GM20000 (cell line): ENCODE results near the gene C10orf53.

Experiments used
- DNase-seq: peaks from one replicate; pipeline ENCODE4 v3.0.0; 2012; ENCODE audit warnings: low spot score
- CTCF ChIP-seq: IDR thresholded peaks from 2 replicates; pipeline ENCODE4 v1.5.1; 2012; ENCODE audit warnings: mild to moderate bottlenecking, control low read depth; ENCODE audit errors: extremely low read depth, missing control alignments

C10orf53 gene

GRCh38 chr10:49733866-49734265 lies 54.4 kb downstream of the C10orf53 start:
- no peak for DNase-seq
- TF ChIP-seq CTCF, result no peak

- no peak for DNase-seq
- TF ChIP-seq CTCF, result no peak
These were observed 55.2 kb downstream of the C10orf53 start for GRCh38 chr10:49734676-49735075.

- no peak for TF ChIP-seq CTCF
- DNase-seq, result no peak
These were observed 55.7 kb downstream of the C10orf53 start for GRCh38 chr10:49735161-49735560.

- no peak for TF ChIP-seq CTCF
- DNase-seq, result no peak
These were observed 56.6 kb downstream of the C10orf53 start for GRCh38 chr10:49735848-49736563.

- TF ChIP-seq CTCF, result no peak
- no peak for DNase-seq
These were observed 57.2 kb downstream of the C10orf53 start for GRCh38 chr10:49736564-49737113.

- TF ChIP-seq CTCF, result no peak
These were observed 58.2 kb downstream of the C10orf53 start for GRCh38 chr10:49737474-49738201.

More at GRCh38 chr10:49737474-49738201, 58.2 kb downstream of the C10orf53 start:
- DNase-seq, result no peak
